GM18520 (cell line): ENCODE measurements around the gene NSMF.

Experiments
- ATAC-seq: cut with Tn5 transposase; IDR thresholded peaks from one replicate; pipeline ENCODE4 v1.9.1; 2021; ENCODE audit not compliant: unreplicated experiment

Gene NSMF

GRCh38 chr9:137449081-137449844, 9.9 kb downstream of the NSMF start:
- no peak for ATAC-seq

- no peak for ATAC-seq
Measured at GRCh38 chr9:137448602-137448962, 10.6 kb downstream of the NSMF start.

GRCh38 chr9:137447722-137448601, 11.2 kb downstream of the NSMF start:
- no peak for ATAC-seq

GRCh38 chr9:137446851-137447471, 12.2 kb downstream of the NSMF start:
- ATAC-seq, result no peak

GRCh38 chr9:137445930-137446431, 13.2 kb downstream of the NSMF start:
- no peak for ATAC-seq

GRCh38 chr9:137445275-137445807, 13.8 kb downstream of the NSMF start:
- no peak for ATAC-seq

GRCh38 chr9:137444106-137444790, 14.9 kb downstream of the NSMF start:
- ATAC-seq, result no peak

- no peak for ATAC-seq
Measured at GRCh38 chr9:137441935-137442321, 17.2 kb downstream of the NSMF start.

GRCh38 chr9:137441289-137441934, 17.7 kb downstream of the NSMF start, which contains the start of gene ENTPD8:
TSS of gene ENTPD8 (minus strand) at chr9:137441357. CDS start at chr9:137438285, 3,072 bp downstream.
- no peak for ATAC-seq

- ATAC-seq, result no peak
Measured at GRCh38 chr9:137439158-137439714, 19.9 kb downstream of the NSMF start.

- no peak for ATAC-seq
Measured at GRCh38 chr9:137438591-137439157, 20.5 kb downstream of the NSMF start.

- ATAC-seq, result no peak
Measured at GRCh38 chr9:137437691-137438590, 21.2 kb downstream of the NSMF start.

- ATAC-seq, result no peak
Measured at GRCh38 chr9:137436761-137437600, 22.2 kb downstream of the NSMF start.

GRCh38 chr9:137435980-137436760, 23.0 kb downstream of the NSMF start:
- no peak for ATAC-seq

GRCh38 chr9:137435381-137435891, 23.7 kb downstream of the NSMF start:
- ATAC-seq, result no peak
